Immature natural killer cell (primary cell): ENCODE measurements around the gene HAP1. TPM values are rescaled to one million over a fixed set of nuclear protein-coding genes. Genes with fewer than 3 reads are reported as not detected.
"Not testable (repeated sequence)": the region's sequence is repeated elsewhere in the genome, so short reads cannot be mapped to it uniquely, and the experiment has no call there.

Experiments used
- DNase-seq, 3 donors: peaks; one replicate each; pipeline ENCODE4 v3.0.0; 2022; ENCODE audit warnings: mixed read lengths in 1 of 3
- H3K27ac Mint-ChIP-seq, 6 donors: one replicate each; pipeline ENCODE4 v1.8.0; 2020; ENCODE audit warnings: mixed read lengths in 6 of 6, mild to moderate bottlenecking in 5 of 6, inconsistent platforms in 4 of 6, moderate library complexity in 3 of 6
- H3K27me3 Mint-ChIP-seq, 3 donors: one replicate each; pipeline ENCODE4 v1.8.0; 2020 to 2021; ENCODE audit warnings: low read depth in 3 of 3, mild to moderate bottlenecking in 3 of 3, mixed read lengths in 3 of 3, moderate library complexity in 3 of 3, inconsistent platforms in 1 of 3
- H3K36me3 Mint-ChIP-seq, 3 donors: one replicate each; pipeline ENCODE4 v1.8.0; 2020; ENCODE audit warnings: mixed read lengths in 3 of 3, inconsistent platforms in 2 of 3, mild to moderate bottlenecking in 2 of 3
- H3K4me1 Mint-ChIP-seq, 2 donors: one replicate each; pipeline ENCODE4 v1.8.0; 2020; ENCODE audit warnings: inconsistent platforms in 2 of 2, mild to moderate bottlenecking in 2 of 2, mixed read lengths in 2 of 2, moderate library complexity in 1 of 2
- H3K4me3 Mint-ChIP-seq, 5 donors: one replicate each; pipeline ENCODE4 v1.8.0; 2020; ENCODE audit warnings: mild to moderate bottlenecking in 5 of 5, mixed read lengths in 5 of 5, inconsistent platforms in 3 of 5, moderate library complexity in 3 of 5
- H3K9me3 Mint-ChIP-seq, 6 donors: one replicate each; pipeline ENCODE4 v1.8.0; 2020; ENCODE audit warnings: mild to moderate bottlenecking in 6 of 6, mixed read lengths in 6 of 6, inconsistent platforms in 4 of 6, moderate library complexity in 3 of 6
- polyA plus RNA-seq, 3 donors: library from polyadenylated mRNA; unstranded; fragments of 300-500 nt; fragmentation: Illumina TruSeq; gene quantifications; one replicate each; pipeline ENCODE4 v1.2.3, GENCODE V29; 2021

HAP1 gene
- not detected for polyA plus RNA-seq

GRCh38 chr17:41734139-41734948 lies at the start of gene HAP1:
Gene HAP1 (minus strand): TSS chr17:41734643. CDS start chr17:41734634, 9 bp downstream.
- Mint-ChIP-seq H3K27me3 (peaks cover 7 to 16% (median 15%) of the 10 kb centered on the region in 3 donors), H3K36me3 (no peaks in the 10 kb centered on the region), H3K9me3 (no peaks in the 10 kb centered on the region), H3K4me3 (no peak within 1 kb of the TSS), H3K4me1 (no peaks in the 10 kb centered on the region), H3K27ac (no peak within 1 kb of the TSS)
- no peak for DNase-seq

- H3K27ac Mint-ChIP-seq: no peak overlapping the region
- H3K9me3 Mint-ChIP-seq: no peaks in the 10 kb centered on the region
- DNase-seq: no peak
- H3K4me3 Mint-ChIP-seq: peak overlapping the region in 1 of 5 donors; percentile 27
- peaks cover 8 to 12% (median 9%) of the 10 kb centered on the region in 3 donors for H3K27me3 Mint-ChIP-seq
- H3K36me3 Mint-ChIP-seq: no peaks in the 10 kb centered on the region
- H3K4me1 Mint-ChIP-seq: peaks cover 10 to 18% of the 10 kb centered on the region in 2 donors
These were observed 47.7 kb upstream of the HAP1 start for GRCh38 chr17:41782142-41782541.

- peaks cover 8 to 12% (median 9%) of the 10 kb centered on the region in 3 donors for H3K27me3 Mint-ChIP-seq
- no peak for DNase-seq
- peaks cover 6 to 12% of the 10 kb centered on the region in 2 donors for H3K4me1 Mint-ChIP-seq
- H3K9me3 Mint-ChIP-seq: no peaks in the 10 kb centered on the region
- no peak overlapping the region for H3K27ac Mint-ChIP-seq
- no peak overlapping the region for H3K4me3 Mint-ChIP-seq
- H3K36me3 Mint-ChIP-seq: no peaks in the 10 kb centered on the region
These were observed 47.1 kb upstream of the HAP1 start for GRCh38 chr17:41781404-41782110.

- no peak for DNase-seq
- H3K27ac Mint-ChIP-seq: no peak overlapping the region
- H3K9me3 Mint-ChIP-seq: no peaks in the 10 kb centered on the region
- no peak overlapping the region for H3K4me3 Mint-ChIP-seq
- peaks cover 8 to 12% (median 9%) of the 10 kb centered on the region in 3 donors for H3K27me3 Mint-ChIP-seq
- H3K4me1 Mint-ChIP-seq: peaks cover 3 to 9% of the 10 kb centered on the region in 2 donors
- H3K36me3 Mint-ChIP-seq: no peaks in the 10 kb centered on the region
These were observed 45.5 kb upstream of the HAP1 start for GRCh38 chr17:41779954-41780353.

GRCh38 chr17:41777574-41778188 lies 43.2 kb upstream of the HAP1 start:
- Mint-ChIP-seq H3K9me3 (no peaks in the 10 kb centered on the region), H3K4me1 (no peaks in the 10 kb centered on the region), H3K4me3 (no peak overlapping the region), H3K27ac (no peak overlapping the region), H3K36me3 (no peaks in the 10 kb centered on the region), H3K27me3 (peaks cover 4 to 10% (median 8%) of the 10 kb centered on the region in 3 donors)
- no peak for DNase-seq

- Mint-ChIP-seq H3K36me3 (no peaks in the 10 kb centered on the region), H3K27ac (no peak overlapping the region), H3K9me3 (no peaks in the 10 kb centered on the region), H3K27me3 (peaks cover 4 to 8% (median 7%) of the 10 kb centered on the region in 3 donors), H3K4me1 (no peaks in the 10 kb centered on the region), H3K4me3 (no peak overlapping the region)
- no peak for DNase-seq
These were observed 42.7 kb upstream of the HAP1 start for GRCh38 chr17:41777157-41777573.

- not testable (repeated sequence) for H3K4me1 Mint-ChIP-seq, H3K27me3 Mint-ChIP-seq, DNase-seq, H3K36me3 Mint-ChIP-seq, H3K27ac Mint-ChIP-seq, H3K9me3 Mint-ChIP-seq, H3K4me3 Mint-ChIP-seq
These were observed 41.9 kb upstream of the HAP1 start for GRCh38 chr17:41776262-41776900.

GRCh38 chr17:41775394-41776226 lies 41.2 kb upstream of the HAP1 start:
- Mint-ChIP-seq H3K4me3 (no peak overlapping the region), H3K4me1 (no peaks in the 10 kb centered on the region), H3K36me3 (no peaks in the 10 kb centered on the region), H3K9me3 (no peaks in the 10 kb centered on the region), H3K27ac (no peak overlapping the region), H3K27me3 (peaks cover 2 to 7% (median 2%) of the 10 kb centered on the region in 3 donors)
- DNase-seq: no peak

GRCh38 chr17:41773731-41774193 lies 39.3 kb upstream of the HAP1 start:
- no peaks in the 10 kb centered on the region for H3K4me1 Mint-ChIP-seq
- H3K27ac Mint-ChIP-seq: no peak overlapping the region
- H3K27me3 Mint-ChIP-seq: peaks cover 0 to 7% (median 2%) of the 10 kb centered on the region in 3 donors
- no peak overlapping the region for H3K4me3 Mint-ChIP-seq
- DNase-seq: no peak
- H3K36me3 Mint-ChIP-seq: no peaks in the 10 kb centered on the region
- H3K9me3 Mint-ChIP-seq: no peaks in the 10 kb centered on the region

- H3K27ac Mint-ChIP-seq: no peak overlapping the region
- peaks cover 0 to 4% (median 2%) of the 10 kb centered on the region in 3 donors for H3K27me3 Mint-ChIP-seq
- no peak for DNase-seq
- H3K4me3 Mint-ChIP-seq: no peak overlapping the region
- H3K36me3 Mint-ChIP-seq: no peaks in the 10 kb centered on the region
- H3K9me3 Mint-ChIP-seq: no peaks in the 10 kb centered on the region
- no peaks in the 10 kb centered on the region for H3K4me1 Mint-ChIP-seq
These were observed 38.7 kb upstream of the HAP1 start for GRCh38 chr17:41773190-41773588.

- Mint-ChIP-seq H3K4me3 (no peak overlapping the region), H3K9me3 (no peaks in the 10 kb centered on the region), H3K36me3 (no peaks in the 10 kb centered on the region), H3K4me1 (no peaks in the 10 kb centered on the region), H3K27ac (no peak overlapping the region), H3K27me3 (peaks cover 0 to 4% (median 2%) of the 10 kb centered on the region in 3 donors)
- no peak for DNase-seq
These were observed 38.2 kb upstream of the HAP1 start for GRCh38 chr17:41772586-41773189.

- H3K4me1 Mint-ChIP-seq: no peaks in the 10 kb centered on the region
- H3K36me3 Mint-ChIP-seq: no peaks in the 10 kb centered on the region
- H3K9me3 Mint-ChIP-seq: no peaks in the 10 kb centered on the region
- DNase-seq: no peak
- H3K27me3 Mint-ChIP-seq: peaks cover 0 to 4% (median 2%) of the 10 kb centered on the region in 3 donors
- H3K4me3 Mint-ChIP-seq: no peak overlapping the region
- H3K27ac Mint-ChIP-seq: no peak overlapping the region
These were observed 37.8 kb upstream of the HAP1 start for GRCh38 chr17:41772218-41772585.
